MM.1S (cell line): ENCODE measurements around the gene QRSL1.
A peak's percentile ranks its signal among the peaks of the same experiment; 100 is the strongest.

Source experiments
- DNase-seq: peaks from one replicate; pipeline ENCODE4 v3.0.0-alpha.2; 2015
- H2AFZ ChIP-seq: fragments of 300-600 bp; sonication (generic); 2 replicates; pipeline ENCODE4 v1.6.0; 2016; ENCODE audit warnings: antibody characterized with exemption, low read length
- H3F3A ChIP-seq: fragments of 300-600 bp; sonication (generic); 2 replicates; pipeline ENCODE4 v1.6.1; 2016; ENCODE audit warnings: mild to moderate bottlenecking, antibody characterized with exemption, low read length, moderate library complexity, mixed read lengths; ENCODE audit not compliant: insufficient read depth
- H3K27ac ChIP-seq: fragments of 300-600 bp; sonication (generic); 2 replicates; pipeline ENCODE4 v1.5.1; 2016; ENCODE audit warnings: mild to moderate bottlenecking, low read length
- H3K27me3 ChIP-seq: fragments of 300-600 bp; sonication (generic); replicated peaks from 2 replicates; pipeline ENCODE4 v1.6.0; 2016; ENCODE audit warnings: low read length; ENCODE audit not compliant: insufficient read depth
- H3K36me3 ChIP-seq: fragments of 300-600 bp; sonication (generic); replicated peaks from 2 replicates; pipeline ENCODE4 v1.6.1; 2016; ENCODE audit warnings: mild to moderate bottlenecking, low read length, mixed read lengths; ENCODE audit not compliant: insufficient read depth
- H3K4me1 ChIP-seq: fragments of 300-600 bp; sonication (generic); 2 replicates; pipeline ENCODE4 v1.6.1; 2016; ENCODE audit warnings: low read length, mixed read lengths
- H3K4me2 ChIP-seq: fragments of 300-600 bp; sonication (generic); 2 replicates; pipeline ENCODE4 v1.6.0; 2016; ENCODE audit warnings: low read depth, low read length
- H3K4me3 ChIP-seq: fragments of 300-600 bp; sonication (generic); 2 replicates; pipeline ENCODE4 v1.5.1; 2016; ENCODE audit warnings: low read length, mixed read lengths
- H3K79me2 ChIP-seq: fragments of 300-600 bp; sonication (generic); 2 replicates; pipeline ENCODE4 v1.6.1; 2016; ENCODE audit warnings: mixed run types, low read length, mixed read lengths
- H3K9ac ChIP-seq: fragments of 300-600 bp; sonication (generic); 2 replicates; pipeline ENCODE4 v1.6.1; 2016; ENCODE audit warnings: low read length, mixed read lengths
- H3K9me2 ChIP-seq: fragments of 300-600 bp; sonication (generic); replicated peaks from 2 replicates; pipeline ENCODE4 v1.6.1; 2016; ENCODE audit warnings: mild to moderate bottlenecking, low read length, mixed read lengths; ENCODE audit not compliant: insufficient read depth
- H3K9me3 ChIP-seq: fragments of 300-600 bp; sonication (generic); replicated peaks from 2 replicates; pipeline ENCODE4 v1.6.1; 2016; ENCODE audit warnings: mild to moderate bottlenecking, low read length, mixed read lengths; ENCODE audit not compliant: insufficient read depth
- H4K20me1 ChIP-seq: fragments of 300-600 bp; sonication (generic); 2 replicates; pipeline ENCODE4 v1.6.1; 2016; ENCODE audit warnings: mild to moderate bottlenecking, low read length, moderate library complexity, mixed read lengths; ENCODE audit not compliant: insufficient read depth
- EZH2 ChIP-seq: fragments of 300-600 bp; sonication (generic); optimal IDR thresholded peaks from 2 replicates; pipeline ENCODE3; 2017; ENCODE audit warnings: low read depth, mild to moderate bottlenecking, antibody characterized with exemption, low read length, mixed read lengths
- EZH2phosphoT487 ChIP-seq: fragments of 300-600 bp; sonication (generic); IDR thresholded peaks from 2 replicates; pipeline ENCODE4 v1.6.1; 2018; ENCODE audit warnings: antibody characterized with exemption, low read length
- TF ChIP-seq, protein P1 (sequence below): fragments of 300-600 bp; sonication (generic); IDR thresholded peaks from 2 replicates; pipeline ENCODE4 v1.5.1; 2016; ENCODE audit warnings: antibody characterized with exemption, low read length, mixed read lengths

The QRSL1 gene

DNA sequence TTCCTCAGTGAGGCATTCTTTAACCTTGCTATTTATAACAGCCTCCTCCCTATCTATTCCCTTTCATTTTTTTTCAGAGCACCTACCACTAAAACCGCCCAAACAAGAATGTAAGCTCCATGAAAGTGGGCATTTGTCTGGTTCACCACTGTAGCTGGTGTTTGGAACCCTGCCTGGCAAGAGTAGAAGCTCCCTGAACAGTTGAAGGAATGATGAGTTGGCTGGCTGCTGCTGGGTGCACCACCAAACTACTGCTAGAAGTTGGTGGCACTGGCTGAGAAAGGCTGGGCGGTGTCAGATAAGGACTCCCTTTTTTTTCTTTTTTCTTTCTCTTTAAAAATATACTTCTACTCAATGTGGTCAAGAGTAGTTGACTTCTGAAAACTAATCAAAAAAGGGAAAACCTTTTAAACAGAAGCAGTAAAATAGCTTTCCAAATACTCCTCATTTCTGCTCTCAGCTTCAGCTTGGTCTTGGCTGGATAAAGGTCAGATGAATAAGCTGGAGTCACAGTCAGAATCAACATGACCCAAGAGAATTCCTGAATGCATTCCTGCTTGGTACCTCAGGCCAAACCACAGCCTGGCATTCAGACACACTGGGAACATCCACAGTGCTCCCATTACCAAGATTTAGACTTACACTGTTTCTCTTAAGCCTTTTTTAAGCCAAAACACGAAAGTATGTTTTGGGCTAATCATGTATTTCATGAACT lies 38.1 kb upstream of the QRSL1 start:
- no peak overlapping the region for H3K9ac ChIP-seq
- no peaks in the 10 kb centered on the region for H3K9me2 ChIP-seq
- no peaks in the 10 kb centered on the region for H3K4me1 ChIP-seq
- H3F3A ChIP-seq = no peaks in the 10 kb centered on the region
- H3K27me3 ChIP-seq = no peaks in the 10 kb centered on the region
- H3K79me2 ChIP-seq = no peaks in the 10 kb centered on the region
- H3K36me3 ChIP-seq = no peaks in the 10 kb centered on the region
- no peaks in the 10 kb centered on the region for H3K9me3 ChIP-seq
- no peak for DNase-seq
- no peak for TF ChIP-seq EZH2
- no peak overlapping the region for H3K4me3 ChIP-seq
- no peak overlapping the region for H2AFZ ChIP-seq
- no peak overlapping the region for H3K4me2 ChIP-seq
- H3K27ac ChIP-seq = no peak overlapping the region
- no peaks in the 10 kb centered on the region for H4K20me1 ChIP-seq

DNA sequence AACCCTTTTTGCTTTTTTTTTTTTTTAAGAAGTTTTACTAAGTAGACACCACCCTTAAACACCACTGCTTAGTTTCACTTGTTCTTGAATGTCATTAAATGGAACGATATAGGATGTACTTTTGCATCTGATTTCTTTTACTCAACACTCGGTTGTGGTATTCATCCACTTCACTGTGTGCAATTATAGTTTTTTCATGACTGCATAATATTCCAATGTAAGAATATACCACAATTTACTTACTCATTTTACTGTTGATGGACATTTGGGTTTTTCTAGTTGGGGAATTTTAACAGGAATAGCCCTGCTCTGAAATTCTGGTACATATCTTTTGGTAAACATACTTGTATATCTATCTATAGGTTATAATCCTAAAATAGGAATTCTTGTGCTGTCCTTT lies 29.9 kb upstream of the QRSL1 start:
- no peak overlapping the region for H3K9ac ChIP-seq
- no peak for DNase-seq

DNA sequence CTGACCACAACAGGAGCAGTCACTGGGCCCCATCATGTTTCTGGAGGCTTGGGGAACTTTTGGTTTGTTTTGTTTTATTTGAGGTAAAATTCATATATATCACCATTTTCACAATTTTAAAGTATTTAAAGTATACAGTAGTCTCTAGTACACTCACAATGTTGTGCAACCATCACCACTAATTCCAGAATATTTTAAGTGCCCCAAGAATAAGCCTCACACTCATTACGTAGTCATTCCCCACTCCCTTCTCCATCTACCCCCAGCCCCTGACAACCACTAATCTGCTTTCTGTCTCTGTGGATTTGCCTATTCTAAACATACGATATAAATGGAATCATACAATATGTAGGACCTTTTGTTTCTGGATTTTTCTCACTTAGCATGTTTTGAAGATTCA lies 29.0 kb upstream of the QRSL1 start:
- no peak for DNase-seq
- Histone ChIP-seq H3K9ac (no peak overlapping the region), H3K27me3 (no peaks in the 10 kb centered on the region), H4K20me1 (no peaks in the 10 kb centered on the region), H3K27ac (no peak overlapping the region), H3K4me3 (no peak overlapping the region), H3F3A (no peaks in the 10 kb centered on the region), H3K79me2 (no peaks in the 10 kb centered on the region), H3K4me1 (no peaks in the 10 kb centered on the region), H3K4me2 (no peak overlapping the region), H3K9me3 (no peaks in the 10 kb centered on the region), H3K36me3 (no peaks in the 10 kb centered on the region), H2AFZ (no peak overlapping the region), H3K9me2 (no peaks in the 10 kb centered on the region)
- no peak for TF ChIP-seq EZH2
- TF ChIP-seq EZH2phosphoT487 = no peak
- TF ChIP-seq, protein P1, sequence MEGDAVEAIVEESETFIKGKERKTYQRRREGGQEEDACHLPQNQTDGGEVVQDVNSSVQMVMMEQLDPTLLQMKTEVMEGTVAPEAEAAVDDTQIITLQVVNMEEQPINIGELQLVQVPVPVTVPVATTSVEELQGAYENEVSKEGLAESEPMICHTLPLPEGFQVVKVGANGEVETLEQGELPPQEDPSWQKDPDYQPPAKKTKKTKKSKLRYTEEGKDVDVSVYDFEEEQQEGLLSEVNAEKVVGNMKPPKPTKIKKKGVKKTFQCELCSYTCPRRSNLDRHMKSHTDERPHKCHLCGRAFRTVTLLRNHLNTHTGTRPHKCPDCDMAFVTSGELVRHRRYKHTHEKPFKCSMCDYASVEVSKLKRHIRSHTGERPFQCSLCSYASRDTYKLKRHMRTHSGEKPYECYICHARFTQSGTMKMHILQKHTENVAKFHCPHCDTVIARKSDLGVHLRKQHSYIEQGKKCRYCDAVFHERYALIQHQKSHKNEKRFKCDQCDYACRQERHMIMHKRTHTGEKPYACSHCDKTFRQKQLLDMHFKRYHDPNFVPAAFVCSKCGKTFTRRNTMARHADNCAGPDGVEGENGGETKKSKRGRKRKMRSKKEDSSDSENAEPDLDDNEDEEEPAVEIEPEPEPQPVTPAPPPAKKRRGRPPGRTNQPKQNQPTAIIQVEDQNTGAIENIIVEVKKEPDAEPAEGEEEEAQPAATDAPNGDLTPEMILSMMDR = no peak

More for the DNA sequence above, 29.9 kb upstream of the QRSL1 start:
- Histone ChIP-seq H3K79me2 (no peaks in the 10 kb centered on the region), H3F3A (no peaks in the 10 kb centered on the region), H4K20me1 (no peaks in the 10 kb centered on the region), H3K4me2 (no peak overlapping the region), H3K27me3 (no peaks in the 10 kb centered on the region), H3K9me3 (no peaks in the 10 kb centered on the region), H3K4me3 (no peak overlapping the region), H3K4me1 (no peaks in the 10 kb centered on the region), H3K9me2 (no peaks in the 10 kb centered on the region), H2AFZ (no peak overlapping the region), H3K36me3 (no peaks in the 10 kb centered on the region), H3K27ac (no peak overlapping the region)
- TF ChIP-seq, protein P1 = no peak
- TF ChIP-seq EZH2 (no peak), EZH2phosphoT487 (no peak)

DNA sequence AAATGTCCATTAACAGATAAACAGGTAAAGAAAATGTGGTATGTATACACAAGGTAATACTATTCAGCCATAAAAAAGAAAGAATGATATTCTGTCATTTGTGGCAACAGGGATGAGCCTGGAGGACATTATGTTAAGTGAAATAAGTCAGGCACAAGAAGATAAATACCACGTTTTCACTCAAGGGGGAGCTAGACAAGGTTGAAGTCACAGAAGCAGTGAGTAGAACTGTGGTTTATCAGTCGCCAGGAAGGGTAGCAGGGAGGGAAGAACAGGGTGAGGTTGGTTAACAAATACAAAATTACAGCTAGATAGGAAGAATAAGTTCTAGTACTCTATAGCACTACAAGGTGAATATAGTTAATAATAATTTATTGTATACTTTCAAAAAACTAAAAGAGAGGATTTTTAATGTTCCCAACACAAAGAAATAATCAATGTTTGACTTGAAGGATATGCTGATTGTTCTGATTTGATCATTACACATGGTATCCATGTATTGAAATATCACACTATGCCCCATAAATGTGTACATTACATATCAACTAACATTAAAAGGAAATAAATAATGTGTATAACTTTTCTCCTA lies 21.2 kb upstream of the QRSL1 start:
- H3K79me2 ChIP-seq = no peaks in the 10 kb centered on the region
- no peak overlapping the region for H3K4me2 ChIP-seq
- no peaks in the 10 kb centered on the region for H3K9me3 ChIP-seq
- no peak overlapping the region for H3K4me3 ChIP-seq
- no peaks in the 10 kb centered on the region for H3K27me3 ChIP-seq
- DNase-seq = peak; percentile 72
- H3F3A ChIP-seq = no peaks in the 10 kb centered on the region
- H3K4me1 ChIP-seq = no peaks in the 10 kb centered on the region
- TF ChIP-seq, protein P1 = peak; percentile 60
- TF ChIP-seq EZH2phosphoT487 (no peak), EZH2 (no peak)
- no peaks in the 10 kb centered on the region for H3K36me3 ChIP-seq
- H3K27ac ChIP-seq = no peak overlapping the region
- H3K9me2 ChIP-seq = no peaks in the 10 kb centered on the region
- no peaks in the 10 kb centered on the region for H4K20me1 ChIP-seq
- no peak overlapping the region for H2AFZ ChIP-seq
- no peak overlapping the region for H3K9ac ChIP-seq
